ENCODE data around the gene LRRK1.

LRRK1 gene

GRCh38 chr15:100928632-100929280, 9.6 kb downstream of the LRRK1 start:
- Histone ChIP-seq H3K4me3 (ENCODE audit: low read depth, low read length) (no peak overlapping the region), H3K27ac (peak overlapping the region; percentile 52)

GRCh38 chr15:100929641-100930042, 10.5 kb downstream of the LRRK1 start:
- TF ChIP-seq CTCF (IDR thresholded peaks at IDR 0.05; ENCODE audit: low read depth, low read length), result no peak
- H3K4me3 ChIP-seq (ENCODE audit: low read depth, low read length), result no peak overlapping the region
- peak overlapping the region; percentile 56 for H3K27ac ChIP-seq
- H3K9me3 ChIP-seq (ENCODE audit: severe bottlenecking), result no peaks in the 10 kb centered on the region
- peak; percentile 71 for DNase-seq
- peaks cover 2% of the 10 kb centered on the region; the same call in 1 of the 2 replicates for H3K36me3 ChIP-seq
- H3K27me3 ChIP-seq (ENCODE audit: insufficient read depth, low read depth, severe bottlenecking), result no peaks in the 10 kb centered on the region

More at GRCh38 chr15:100928632-100929280, 9.6 kb downstream of the LRRK1 start:
- no peaks in the 10 kb centered on the region for H3K27me3 ChIP-seq (ENCODE audit: insufficient read depth, low read depth, severe bottlenecking)
- TF ChIP-seq CTCF (IDR thresholded peaks at IDR 0.05; ENCODE audit: low read depth, low read length), result no peak
- DNase-seq, result no peak
- H3K9me3 ChIP-seq (ENCODE audit: severe bottlenecking), result no peaks in the 10 kb centered on the region
- H3K36me3 ChIP-seq, result peaks cover 2% of the 10 kb centered on the region; the same call in 1 of the 2 replicates

- H3K4me3 ChIP-seq (ENCODE audit: low read depth, low read length), result no peak overlapping the region
- DNase-seq, result no peak
- no peak for TF ChIP-seq CTCF (IDR thresholded peaks at IDR 0.05; ENCODE audit: low read depth, low read length)
- H3K9me3 ChIP-seq (ENCODE audit: severe bottlenecking), result no peaks in the 10 kb centered on the region
- no peaks in the 10 kb centered on the region for H3K27me3 ChIP-seq (ENCODE audit: insufficient read depth, low read depth, severe bottlenecking)
- H3K27ac ChIP-seq, result peak overlapping the region; percentile 56
- H3K36me3 ChIP-seq, result no peaks in the 10 kb centered on the region; the same call in 1 of the 2 replicates
Observed at GRCh38 chr15:100930306-100930848, 11.2 kb downstream of the LRRK1 start.

GRCh38 chr15:100931143-100931890, 12.2 kb downstream of the LRRK1 start:
- Histone ChIP-seq H3K9me3 (ENCODE audit: severe bottlenecking) (no peaks in the 10 kb centered on the region), H3K4me3 (ENCODE audit: low read depth, low read length) (no peak overlapping the region), H3K27ac (no peak overlapping the region), H3K36me3 (no peaks in the 10 kb centered on the region), H3K27me3 (ENCODE audit: insufficient read depth, low read depth, severe bottlenecking) (no peaks in the 10 kb centered on the region)
- no peak for DNase-seq
- no peak for TF ChIP-seq CTCF (IDR thresholded peaks at IDR 0.05; ENCODE audit: low read depth, low read length)

GRCh38 chr15:100932676-100933348, 13.7 kb downstream of the LRRK1 start:
- Histone ChIP-seq H3K27ac (no peak overlapping the region), H3K27me3 (ENCODE audit: insufficient read depth, low read depth, severe bottlenecking) (no peaks in the 10 kb centered on the region), H3K36me3 (no peaks in the 10 kb centered on the region), H3K4me3 (ENCODE audit: low read depth, low read length) (no peak overlapping the region), H3K9me3 (ENCODE audit: severe bottlenecking) (no peaks in the 10 kb centered on the region)
- no peak for DNase-seq
- no peak for TF ChIP-seq CTCF (IDR thresholded peaks at IDR 0.05; ENCODE audit: low read depth, low read length)
